DOHH2 (cell line): ENCODE measurements around the gene ZNF155.
"Not testable (repeated sequence)": the region's sequence is repeated elsewhere in the genome, so short reads cannot be mapped to it uniquely, and the experiment has no call there.

Source experiments
- H3F3A ChIP-seq: fragments of 200-600 bp; sonication (generic), shearing (Covaris generic); 2 replicates; pipeline ENCODE4 v1.6.0; 2016; ENCODE audit warnings: antibody characterized with exemption, mild to moderate bottlenecking; ENCODE audit not compliant: control insufficient read depth, insufficient read depth
- H3K27ac ChIP-seq: fragments of 200-600 bp; sonication (generic); 2 replicates; pipeline ENCODE4 v1.5.1; 2014; ENCODE audit warnings: low read depth, mild to moderate bottlenecking, low read length, moderate library complexity
- H3K27me3 ChIP-seq: fragments of 200-600 bp; sonication (generic); 2 replicates; pipeline ENCODE4 v1.6.1; 2014; ENCODE audit warnings: mild to moderate bottlenecking, low read length, mixed read lengths; ENCODE audit not compliant: control insufficient read depth
- H3K36me3 ChIP-seq: fragments of 200-600 bp; sonication (generic); 2 replicates; pipeline ENCODE4 v1.6.1; 2014; ENCODE audit warnings: mild to moderate bottlenecking, low read length, moderate library complexity, mixed read lengths; ENCODE audit not compliant: control insufficient read depth
- H3K4me1 ChIP-seq: fragments of 200-600 bp; sonication (generic); 2 replicates; pipeline ENCODE4 v1.6.1; 2014; ENCODE audit warnings: mild to moderate bottlenecking, low read length, mixed read lengths; ENCODE audit not compliant: control insufficient read depth
- H3K4me2 ChIP-seq: fragments of 200-600 bp; sonication (generic); 2 replicates; pipeline ENCODE4 v1.6.0; 2014; ENCODE audit warnings: mild to moderate bottlenecking, low read length, moderate library complexity
- H3K4me3 ChIP-seq: fragments of 200-600 bp; sonication (generic); 2 replicates; pipeline ENCODE4 v1.5.1; 2014; ENCODE audit warnings: mild to moderate bottlenecking, low read length, mixed read lengths
- H3K79me2 ChIP-seq: fragments of 200-600 bp; sonication (generic); 2 replicates; pipeline ENCODE4 v1.6.1; 2014; ENCODE audit warnings: mild to moderate bottlenecking, low read length, mixed read lengths; ENCODE audit not compliant: control insufficient read depth
- H3K9me2 ChIP-seq: fragments of 200-600 bp; sonication (generic); replicated peaks from 2 replicates; pipeline ENCODE4 v1.6.1; 2014; ENCODE audit warnings: mild to moderate bottlenecking, low read length, mixed read lengths; ENCODE audit not compliant: control insufficient read depth
- H3K9me3 ChIP-seq: fragments of 200-600 bp; sonication (generic); 2 replicates; pipeline ENCODE4 v1.6.1; 2014; ENCODE audit warnings: antibody characterized with exemption, low read length, mixed read lengths; ENCODE audit not compliant: control insufficient read depth, insufficient read depth
- H4K20me1 ChIP-seq: fragments of 200-600 bp; sonication (generic); 2 replicates; pipeline ENCODE4 v1.6.0; 2014; ENCODE audit warnings: low read depth, mild to moderate bottlenecking, antibody characterized with exemption, low read length, moderate library complexity; ENCODE audit not compliant: control insufficient read depth, insufficient read depth
- CTCF ChIP-seq: fragments of 200-600 bp; sonication (generic); IDR thresholded peaks from one replicate; pipeline ENCODE4 v1.5.1; 2014; ENCODE audit warnings: antibody characterized with exemption, mild to moderate bottlenecking, low read depth, low read length; ENCODE audit not compliant: poor library complexity, severe bottlenecking
- EZH2phosphoT487 ChIP-seq: fragments of 200-600 bp; sonication (generic); IDR thresholded peaks from 2 replicates; pipeline ENCODE4 v1.6.1; 2017; ENCODE audit warnings: borderline replicate concordance, mild to moderate bottlenecking, antibody characterized with exemption, low read length, moderate library complexity, mixed read lengths

Gene ZNF155

DNA sequence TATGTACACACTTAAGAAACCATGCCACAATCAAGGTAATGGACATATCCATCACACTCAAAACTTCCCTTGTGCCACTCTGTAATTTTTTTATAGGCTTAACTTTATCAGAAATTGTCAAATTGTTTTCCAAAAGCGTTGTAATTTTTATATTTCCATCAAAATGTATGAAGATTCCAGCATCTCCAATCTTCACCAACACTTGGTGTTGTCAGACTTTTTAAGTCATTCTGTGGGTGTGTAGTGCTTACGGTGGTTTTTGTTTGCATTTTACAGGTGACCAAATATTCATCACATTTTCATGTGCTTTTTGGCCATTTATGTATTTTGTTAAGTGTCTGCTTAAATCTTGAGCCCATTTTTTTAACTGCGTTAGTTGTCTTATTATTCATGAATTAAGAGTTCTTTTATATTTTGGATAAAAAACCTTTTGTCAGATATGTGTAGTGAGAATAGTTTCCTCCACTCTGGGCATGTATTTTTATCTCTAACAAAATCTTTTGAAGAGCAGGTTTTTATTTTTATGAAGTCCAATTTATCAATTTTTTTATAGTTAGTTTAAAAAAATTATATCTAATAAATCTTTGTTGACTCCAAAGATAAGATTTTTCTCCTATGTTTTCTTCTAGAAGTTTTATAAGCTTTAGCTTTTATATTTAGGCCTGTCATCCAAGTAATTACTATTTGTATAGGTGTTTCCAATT, 44.3 kb upstream of the ZNF155 start:
- Histone ChIP-seq H3K9me2 (no peaks in the 10 kb centered on the region), H3K4me1 (peaks cover 7% of the 10 kb centered on the region), H3K4me3 (no peak overlapping the region), H3K36me3 (no peaks in the 10 kb centered on the region), H3K27ac (no peak overlapping the region), H3K4me2 (no peak overlapping the region), H3K79me2 (no peaks in the 10 kb centered on the region), H4K20me1 (no peaks in the 10 kb centered on the region), H3F3A (0 out of 2 replicates have a peak, but pooled peaks cover 3% of the 10 kb centered on the region), H3K27me3 (no peaks in the 10 kb centered on the region), H3K9me3 (peaks cover 19% of the 10 kb centered on the region)
- TF ChIP-seq CTCF (no peak), EZH2phosphoT487 (no peak)

DNA sequence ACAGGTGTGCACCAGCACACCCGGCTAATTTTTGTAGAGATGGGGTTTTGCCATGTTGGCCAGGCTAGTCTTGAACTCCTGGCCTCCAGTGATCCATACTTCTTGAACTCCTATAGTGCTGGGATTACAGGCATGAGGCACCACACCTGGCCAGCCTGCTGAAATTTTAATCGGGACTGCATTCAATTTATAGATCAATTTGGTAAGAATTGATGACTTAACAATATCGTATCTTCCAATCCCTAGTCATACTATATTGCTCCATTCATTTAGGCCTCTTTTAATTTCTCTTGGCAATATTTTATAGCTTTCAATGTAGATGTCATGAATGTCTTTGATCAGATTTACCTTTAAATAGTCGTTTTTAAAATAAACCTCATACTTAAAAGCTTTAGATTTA, 43.3 kb upstream of the ZNF155 start:
- Histone ChIP-seq H3K9me2 (no peaks in the 10 kb centered on the region), H3K27me3 (no peaks in the 10 kb centered on the region), H3K27ac (no peak overlapping the region), H3K4me3 (no peak overlapping the region), H3K36me3 (no peaks in the 10 kb centered on the region), H3K4me1 (peaks cover 2% of the 10 kb centered on the region), H3K9me3 (peaks cover 16% of the 10 kb centered on the region), H3K79me2 (no peaks in the 10 kb centered on the region), H3K4me2 (no peak overlapping the region), H3F3A (0 out of 2 replicates have a peak, but pooled peaks cover under 1% of the 10 kb centered on the region), H4K20me1 (no peaks in the 10 kb centered on the region)
- TF ChIP-seq EZH2phosphoT487: no peak
- no peak for TF ChIP-seq CTCF

DNA sequence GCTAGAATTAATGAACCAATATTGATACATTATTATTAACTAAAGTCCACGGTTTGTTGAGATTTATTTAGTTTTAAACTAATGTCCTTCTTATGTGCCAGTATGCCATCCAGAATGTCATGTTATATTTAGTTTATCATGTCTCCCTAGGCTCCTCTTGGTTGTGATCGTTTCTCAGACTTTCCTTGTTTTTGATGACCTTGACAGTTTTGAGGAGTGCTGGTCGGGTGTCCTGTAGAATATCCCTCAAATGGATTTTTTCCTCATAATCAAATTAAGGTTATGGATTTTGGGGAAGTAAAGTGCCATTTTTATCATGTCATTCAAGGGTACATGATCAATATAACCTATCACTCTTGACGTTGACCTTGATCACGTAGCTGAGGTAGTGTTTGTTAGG, 42.8 kb upstream of the ZNF155 start:
- no peaks in the 10 kb centered on the region for H3K27me3 ChIP-seq
- H3K4me3 ChIP-seq: no peak overlapping the region
- H3K4me1 ChIP-seq: no peaks in the 10 kb centered on the region
- no peaks in the 10 kb centered on the region for H3F3A ChIP-seq
- no peaks in the 10 kb centered on the region for H3K36me3 ChIP-seq
- H4K20me1 ChIP-seq: no peaks in the 10 kb centered on the region
- no peaks in the 10 kb centered on the region for H3K79me2 ChIP-seq
- H3K9me3 ChIP-seq: peaks cover 11% of the 10 kb centered on the region
- no peak overlapping the region for H3K4me2 ChIP-seq
- H3K27ac ChIP-seq: no peak overlapping the region
- TF ChIP-seq CTCF (no peak), EZH2phosphoT487 (no peak)
- no peaks in the 10 kb centered on the region for H3K9me2 ChIP-seq

DNA sequence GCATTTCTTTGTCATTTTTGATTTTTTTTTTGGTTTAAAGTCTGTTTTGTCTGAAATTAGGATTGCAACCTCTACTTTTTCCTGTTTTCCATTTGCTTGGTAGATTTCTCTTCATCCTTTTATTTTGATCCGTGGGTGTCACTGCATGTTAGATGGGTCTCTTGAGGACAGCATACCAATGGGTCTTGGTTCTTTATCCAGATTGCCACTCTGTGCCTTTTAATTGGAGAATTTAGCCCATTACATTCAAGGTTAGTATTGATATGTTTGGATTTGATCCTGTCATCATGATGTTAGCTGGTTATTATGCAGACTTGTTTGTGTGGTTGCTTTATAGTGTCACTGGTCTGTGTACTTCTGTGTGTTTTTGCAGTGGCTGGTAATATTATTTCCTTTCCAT, 36.6 kb upstream of the ZNF155 start:
- H3K4me1 ChIP-seq, H3K36me3 ChIP-seq, H3F3A ChIP-seq, H3K27me3 ChIP-seq, H3K4me2 ChIP-seq, H3K9me2 ChIP-seq, H3K27ac ChIP-seq, H3K79me2 ChIP-seq, H3K4me3 ChIP-seq, H4K20me1 ChIP-seq: not testable (repeated sequence)
- peaks cover 26% of the 10 kb centered on the region; the same call in 1 of the 2 replicates for H3K9me3 ChIP-seq

- peaks cover 33% of the 10 kb centered on the region; the same call in 1 of the 2 replicates for H3K9me3 ChIP-seq
- H3K9me2 ChIP-seq, H3K4me2 ChIP-seq, H3K4me1 ChIP-seq, H3K36me3 ChIP-seq, H3K27ac ChIP-seq, H3F3A ChIP-seq, H3K79me2 ChIP-seq, H3K4me3 ChIP-seq, H4K20me1 ChIP-seq, H3K27me3 ChIP-seq: not testable (repeated sequence)
Observed at GRCh38 chr19:43949803-43950202, 34.2 kb upstream of the ZNF155 start.
